Measurements from ENCODE around the gene PRLR. TPM values are rescaled to one million over a fixed set of nuclear protein-coding genes. Genes with fewer than 3 reads are reported as not detected.
"Not testable (repeated sequence)": the region's sequence is repeated elsewhere in the genome, so short reads cannot be mapped to it uniquely, and the experiment has no call there.

The PRLR gene
- total RNA-seq, 1 donor from 2014 or later = not detected

DNA sequence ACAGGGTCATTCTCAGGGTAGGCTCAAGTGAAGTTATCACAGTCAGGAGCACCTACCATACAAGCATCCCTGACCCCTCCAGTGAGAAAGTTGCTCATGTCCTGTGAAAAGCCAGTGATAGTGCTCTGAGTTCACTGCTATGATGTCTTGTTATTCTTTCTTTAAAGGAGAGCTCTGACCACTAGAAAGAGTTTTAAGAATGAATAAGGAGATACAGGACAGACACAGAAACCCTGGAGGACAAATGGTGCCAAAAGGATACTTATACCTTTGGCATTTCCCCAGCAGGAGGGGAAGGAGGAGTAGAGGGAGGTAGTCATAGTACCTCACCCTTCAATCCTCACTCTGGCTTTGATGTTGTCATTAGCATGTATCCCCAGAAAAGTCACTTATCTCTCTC lies 98.6 kb downstream of the PRLR start:
- Mint-ChIP-seq H3K4me3 (no peak overlapping the region), H3K27ac (no peak overlapping the region), H3K4me1 (peaks cover 8% of the 10 kb centered on the region), H3K9me3 (peaks cover 7% of the 10 kb centered on the region), H3K27me3 (peaks cover 40% of the 10 kb centered on the region), H3K36me3 (ENCODE audit: low read depth) (no peaks in the 10 kb centered on the region)
- intact Hi-C loops (cut with micrococcal nuclease) = no loop called here
- DNase-seq = no peak

DNA sequence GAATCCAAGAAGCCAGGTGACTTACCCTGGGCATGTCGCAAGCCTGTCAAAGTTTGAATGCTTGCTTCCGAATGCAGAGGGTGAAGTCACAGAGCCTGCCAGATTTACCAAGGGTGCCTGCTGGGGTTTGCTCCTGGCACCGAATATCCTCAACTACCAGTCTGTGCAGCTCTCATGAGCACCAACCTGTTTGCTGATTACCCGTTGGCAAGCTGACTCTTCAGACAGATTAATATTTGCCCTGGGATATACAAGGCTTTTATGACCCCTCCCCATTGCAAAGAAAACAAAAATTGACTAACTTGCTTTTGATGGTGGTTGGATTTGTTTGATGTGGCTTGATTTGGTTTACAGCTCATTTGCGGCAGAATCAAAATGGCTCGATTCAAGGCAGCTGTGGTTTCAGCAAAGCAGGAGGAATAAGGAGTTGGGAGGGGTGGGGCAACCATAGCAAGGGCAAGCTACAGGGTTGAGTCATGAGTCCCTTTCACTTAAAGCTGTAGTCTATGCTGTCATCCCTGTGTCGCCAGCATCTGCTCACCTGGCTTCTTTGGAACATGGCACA lies 100.3 kb downstream of the PRLR start:
- peaks cover 7% of the 10 kb centered on the region for H3K9me3 Mint-ChIP-seq
- intact Hi-C loops (cut with micrococcal nuclease) = no loop called here
- DNase-seq = peak; percentile 79
- H3K36me3 Mint-ChIP-seq (ENCODE audit: low read depth) = no peaks in the 10 kb centered on the region
- peaks cover 8% of the 10 kb centered on the region for H3K4me1 Mint-ChIP-seq
- H3K27me3 Mint-ChIP-seq = peaks cover 40% of the 10 kb centered on the region
- H3K27ac Mint-ChIP-seq = peak overlapping the region; percentile 46
- peak overlapping the region; percentile 24 for H3K4me3 Mint-ChIP-seq

GRCh38 chr5:35129276-35129675 lies 101.0 kb downstream of the PRLR start:
- Mint-ChIP-seq H3K9me3 (peaks cover 7% of the 10 kb centered on the region), H3K4me3 (no peak overlapping the region), H3K4me1 (peaks cover 8% of the 10 kb centered on the region), H3K36me3 (ENCODE audit: low read depth) (no peaks in the 10 kb centered on the region), H3K27me3 (peaks cover 40% of the 10 kb centered on the region), H3K27ac (no peak overlapping the region)
- no peak for DNase-seq
- intact Hi-C loops (cut with micrococcal nuclease) = no loop called here

DNA sequence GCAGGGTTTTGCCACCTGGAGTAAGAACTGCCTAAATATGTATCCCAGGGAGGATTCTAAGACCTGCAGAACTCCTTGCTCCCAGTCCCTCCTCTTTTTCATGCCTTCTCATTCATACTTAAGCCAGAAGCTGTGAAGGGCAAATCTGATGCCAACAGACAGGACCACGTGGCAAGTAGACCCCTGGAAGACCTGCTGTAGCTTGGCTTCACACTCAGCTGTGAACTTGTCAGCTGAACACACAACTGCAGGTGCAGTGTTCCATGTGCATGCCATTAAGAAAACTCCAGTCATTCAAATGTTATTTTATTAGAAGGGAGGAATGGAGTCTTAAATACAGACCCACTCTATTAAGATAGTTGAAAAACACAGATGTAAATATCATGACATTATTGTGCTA lies 103.3 kb downstream of the PRLR start:
- intact Hi-C loops (cut with micrococcal nuclease) = no loop called here
- no peak overlapping the region for H3K4me3 Mint-ChIP-seq
- DNase-seq = no peak
- peaks cover 8% of the 10 kb centered on the region for H3K4me1 Mint-ChIP-seq
- H3K9me3 Mint-ChIP-seq = peaks cover 7% of the 10 kb centered on the region
- H3K27ac Mint-ChIP-seq = no peak overlapping the region
- H3K27me3 Mint-ChIP-seq = peaks cover 42% of the 10 kb centered on the region
- H3K36me3 Mint-ChIP-seq (ENCODE audit: low read depth) = no peaks in the 10 kb centered on the region

DNA sequence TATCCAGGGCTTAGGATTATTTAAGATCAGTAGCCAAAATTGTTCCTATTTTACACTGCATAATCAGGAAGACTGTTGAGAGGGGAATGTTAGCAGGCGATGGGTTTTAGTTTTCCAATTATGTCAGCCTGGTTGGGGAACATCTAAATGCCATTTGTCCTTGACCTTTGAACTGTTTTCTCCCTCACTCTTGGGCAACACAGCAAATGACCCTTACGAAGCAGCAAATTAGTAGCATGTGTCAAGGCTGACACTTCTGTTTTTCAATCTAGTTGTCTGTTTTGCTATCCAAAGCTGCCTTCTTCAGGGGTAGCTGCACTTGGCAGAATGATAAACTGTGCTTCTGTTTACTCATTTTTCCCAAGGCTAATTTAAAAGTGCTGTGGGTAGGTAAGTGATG lies 104.5 kb downstream of the PRLR start:
- intact Hi-C loops (cut with micrococcal nuclease) = no loop called here
- Mint-ChIP-seq H3K27ac (no peak overlapping the region), H3K9me3 (peaks cover 7% of the 10 kb centered on the region), H3K4me3 (no peak overlapping the region), H3K4me1 (peaks cover 8% of the 10 kb centered on the region), H3K36me3 (ENCODE audit: low read depth) (no peaks in the 10 kb centered on the region), H3K27me3 (peaks cover 44% of the 10 kb centered on the region)
- DNase-seq = no peak

DNA sequence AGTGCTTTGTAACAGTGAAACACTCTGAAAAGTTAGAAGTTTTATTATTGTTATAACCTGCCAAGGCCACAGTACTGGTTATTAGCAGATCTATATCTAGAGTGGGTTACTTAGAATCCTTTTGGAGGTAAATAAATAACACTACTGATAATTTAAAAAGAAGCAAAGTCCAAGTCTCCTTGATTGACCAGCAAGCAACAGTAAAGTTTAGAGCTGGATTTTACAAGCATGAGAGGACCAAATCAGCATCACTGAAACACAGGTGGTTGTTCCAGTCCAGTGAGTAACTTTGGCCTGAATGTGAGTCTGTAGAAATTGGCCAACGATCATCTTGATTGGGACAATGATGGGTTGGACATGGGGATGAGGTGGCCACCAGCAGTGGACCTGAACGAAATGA lies 105.4 kb downstream of the PRLR start:
- no peak for DNase-seq
- Mint-ChIP-seq H3K27ac (no peak overlapping the region), H3K4me1 (peaks cover under 1% of the 10 kb centered on the region), H3K27me3 (peaks cover 38% of the 10 kb centered on the region), H3K36me3 (ENCODE audit: low read depth) (no peaks in the 10 kb centered on the region), H3K9me3 (no peaks in the 10 kb centered on the region), H3K4me3 (no peak overlapping the region)
- intact Hi-C loops (cut with micrococcal nuclease) = no loop called here

- H3K36me3 Mint-ChIP-seq (ENCODE audit: low read depth) = no peaks in the 10 kb centered on the region
- H3K27me3 Mint-ChIP-seq = peaks cover 29% of the 10 kb centered on the region
- no peak for DNase-seq
- intact Hi-C loops (cut with micrococcal nuclease) = no loop called here
- H3K4me3 Mint-ChIP-seq = no peak overlapping the region
- no peaks in the 10 kb centered on the region for H3K4me1 Mint-ChIP-seq
- H3K27ac Mint-ChIP-seq = no peak overlapping the region
- H3K9me3 Mint-ChIP-seq = no peaks in the 10 kb centered on the region
Observed at GRCh38 chr5:35122819-35123218, 107.5 kb downstream of the PRLR start.

- intact Hi-C loops (cut with micrococcal nuclease) = no loop called here
- no peak for DNase-seq
- H3K27ac Mint-ChIP-seq = no peak overlapping the region
- H3K4me1 Mint-ChIP-seq = no peaks in the 10 kb centered on the region
- H3K9me3 Mint-ChIP-seq = no peaks in the 10 kb centered on the region
- no peaks in the 10 kb centered on the region for H3K36me3 Mint-ChIP-seq (ENCODE audit: low read depth)
- H3K4me3 Mint-ChIP-seq = no peak overlapping the region
- peaks cover 20% of the 10 kb centered on the region for H3K27me3 Mint-ChIP-seq
Observed at GRCh38 chr5:35120715-35121114, 109.6 kb downstream of the PRLR start.

- H3K4me3 Mint-ChIP-seq = no peak overlapping the region
- no peaks in the 10 kb centered on the region for H3K36me3 Mint-ChIP-seq (ENCODE audit: low read depth)
- peaks cover 10% of the 10 kb centered on the region for H3K27me3 Mint-ChIP-seq
- peaks cover 5% of the 10 kb centered on the region for H3K9me3 Mint-ChIP-seq
- no peak overlapping the region for H3K27ac Mint-ChIP-seq
- intact Hi-C loops (cut with micrococcal nuclease) = no loop called here
- H3K4me1 Mint-ChIP-seq = no peaks in the 10 kb centered on the region
- DNase-seq = no peak
Observed at GRCh38 chr5:35117967-35118366, 112.3 kb downstream of the PRLR start.

DNA sequence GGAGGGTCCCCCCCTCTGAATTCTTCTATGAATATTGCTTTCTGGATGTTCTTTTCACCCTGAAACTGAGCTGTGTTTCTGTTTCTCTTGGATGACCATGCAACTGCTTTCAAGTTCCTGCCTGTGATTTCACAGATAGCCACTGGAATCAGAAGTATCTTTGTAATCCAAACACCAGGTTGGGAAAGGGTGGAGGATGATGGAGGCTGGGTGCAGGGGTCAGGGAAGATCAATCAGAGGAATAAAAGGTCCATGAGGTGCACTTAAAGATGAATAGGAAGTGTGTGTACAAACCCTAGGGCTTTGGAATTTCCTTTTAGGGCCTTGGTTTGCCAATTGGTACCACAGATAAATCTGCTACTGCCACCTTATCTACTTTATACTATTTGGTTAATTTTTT lies 114.4 kb downstream of the PRLR start:
- no peaks in the 10 kb centered on the region for H3K36me3 Mint-ChIP-seq (ENCODE audit: low read depth)
- H3K4me1 Mint-ChIP-seq = no peaks in the 10 kb centered on the region
- intact Hi-C loops (cut with micrococcal nuclease) = no loop called here
- no peak overlapping the region for H3K27ac Mint-ChIP-seq
- no peak for DNase-seq
- peaks cover 5% of the 10 kb centered on the region for H3K9me3 Mint-ChIP-seq
- H3K4me3 Mint-ChIP-seq = no peak overlapping the region
- H3K27me3 Mint-ChIP-seq = peaks cover 2% of the 10 kb centered on the region

DNA sequence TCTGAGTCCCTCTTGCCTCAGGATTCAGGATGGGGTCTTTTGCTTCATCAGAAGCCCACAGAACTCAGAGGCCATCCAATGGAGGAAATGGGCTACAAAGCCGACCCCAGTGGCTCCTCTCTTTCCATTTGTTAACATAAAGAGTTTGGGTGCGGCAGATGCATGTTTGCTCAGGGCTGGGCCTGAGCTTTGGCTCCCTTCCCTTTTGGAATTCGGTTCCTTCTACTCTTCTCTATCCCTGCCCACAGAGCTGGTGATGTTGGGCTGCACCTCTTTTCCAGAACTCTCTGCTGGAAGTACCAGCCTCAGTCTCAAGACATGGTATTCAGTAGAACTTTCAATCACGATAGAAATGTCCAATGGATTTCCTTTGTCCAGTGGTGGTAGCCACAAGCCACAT lies 115.6 kb downstream of the PRLR start:
- no peak overlapping the region for H3K4me3 Mint-ChIP-seq
- intact Hi-C loops (cut with micrococcal nuclease) = no loop called here
- no peak for DNase-seq
- H3K36me3 Mint-ChIP-seq (ENCODE audit: low read depth) = no peaks in the 10 kb centered on the region
- H3K9me3 Mint-ChIP-seq = peaks cover 5% of the 10 kb centered on the region
- H3K27ac Mint-ChIP-seq = no peak overlapping the region
- H3K27me3 Mint-ChIP-seq = no peaks in the 10 kb centered on the region
- H3K4me1 Mint-ChIP-seq = no peaks in the 10 kb centered on the region

- Mint-ChIP-seq H3K4me1 (no peaks in the 10 kb centered on the region), H3K27ac (no peak overlapping the region), H3K36me3 (ENCODE audit: low read depth) (no peaks in the 10 kb centered on the region), H3K4me3 (no peak overlapping the region), H3K9me3 (peaks cover 5% of the 10 kb centered on the region), H3K27me3 (peaks cover 7% of the 10 kb centered on the region)
- DNase-seq = no peak
- intact Hi-C loops (cut with micrococcal nuclease) = no loop called here
Observed at GRCh38 chr5:35112300-35112699, 118.0 kb downstream of the PRLR start.

- H3K36me3 Mint-ChIP-seq (ENCODE audit: low read depth); H3K4me3 Mint-ChIP-seq; H3K9me3 Mint-ChIP-seq; H3K27ac Mint-ChIP-seq; H3K4me1 Mint-ChIP-seq; H3K27me3 Mint-ChIP-seq; DNase-seq; intact Hi-C loops (cut with micrococcal nuclease): not testable (repeated sequence)
Observed at GRCh38 chr5:35104550-35104949, 125.7 kb downstream of the PRLR start.

DNA sequence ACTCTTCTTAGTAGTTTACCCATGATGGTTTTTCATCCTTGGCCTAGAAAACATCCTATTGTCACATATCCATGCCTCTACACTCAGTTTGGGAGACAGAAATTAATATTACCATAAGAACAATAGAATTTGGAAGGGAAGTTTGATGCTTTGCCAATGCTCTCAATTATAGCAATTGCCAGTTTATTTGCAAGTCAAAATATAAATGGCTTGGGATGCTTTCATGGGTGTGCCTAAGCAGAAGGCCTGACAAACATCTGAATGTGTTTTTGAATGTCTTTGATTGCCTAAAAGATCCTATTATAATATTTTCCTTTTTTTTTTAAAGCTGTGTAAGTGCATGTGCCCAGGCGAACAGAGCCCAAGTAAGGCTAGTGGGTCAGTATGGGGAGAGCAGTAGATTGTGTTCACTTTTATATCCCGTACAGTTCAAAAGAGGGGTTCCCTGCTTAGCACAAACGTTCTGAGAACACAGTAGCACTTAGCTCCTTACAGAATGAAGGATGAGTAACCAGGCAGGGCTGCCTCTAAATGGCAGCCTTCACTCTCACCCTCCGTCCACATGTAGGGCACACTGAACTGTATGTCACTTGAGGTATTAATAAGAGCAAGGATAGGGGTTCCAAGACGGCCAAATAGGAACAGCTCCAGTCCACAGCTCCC lies 126.5 kb downstream of the PRLR start:
- intact Hi-C loops (cut with micrococcal nuclease) = no loop called here
- DNase-seq = no peak
- peaks cover 7% of the 10 kb centered on the region for H3K27me3 Mint-ChIP-seq
- no peak overlapping the region for H3K27ac Mint-ChIP-seq
- H3K36me3 Mint-ChIP-seq (ENCODE audit: low read depth) = no peaks in the 10 kb centered on the region
- no peaks in the 10 kb centered on the region for H3K9me3 Mint-ChIP-seq
- no peak overlapping the region for H3K4me3 Mint-ChIP-seq
- H3K4me1 Mint-ChIP-seq = no peaks in the 10 kb centered on the region

- H3K4me1 Mint-ChIP-seq; DNase-seq; H3K36me3 Mint-ChIP-seq (ENCODE audit: low read depth); H3K27me3 Mint-ChIP-seq; H3K27ac Mint-ChIP-seq; H3K4me3 Mint-ChIP-seq; intact Hi-C loops (cut with micrococcal nuclease); H3K9me3 Mint-ChIP-seq: not testable (repeated sequence)
Observed at GRCh38 chr5:35101720-35102119, 128.6 kb downstream of the PRLR start.

All from activated CD4-positive, alpha-beta T cell treated with anti-CD3 and anti-CD28 coated beads, Interleukin-2, amount 10 ng/mL, durations not matched to agents 24 days and 14 days (primary cell).